Measurements from ENCODE around the gene FAM163A. TPM values are rescaled to one million over a fixed set of nuclear protein-coding genes. Genes with fewer than 3 reads are reported as not detected.

FAM163A gene
- total RNA-seq, 4 donors from 2014 or later: under 0.01 to 0.50 (median 0.24) TPM

- no peak for DNase-seq (ENCODE audit: extremely low spot score)
- Histone ChIP-seq H3K9me3 (peaks cover 0 to 5% (median 2%) of the 10 kb centered on the region in 4 donors), H3K4me3 (no peak overlapping the region), H3K36me3 (no peaks in the 10 kb centered on the region), H3K4me1 (peaks cover 9 to 14% (median 12%) of the 10 kb centered on the region in 4 donors), H3K27ac (replicated peaks in 1 of 4) (no peak overlapping the region), H3K27me3 (no peaks in the 10 kb centered on the region)
- no peak for TF ChIP-seq EP300 (IDR thresholded peaks at IDR 0.05)
- TF ChIP-seq POLR2AphosphoS5 (IDR thresholded peaks at IDR 0.05): no peak
- TF ChIP-seq POLR2A (IDR thresholded peaks at IDR 0.05; ENCODE audit: low read depth): no peak
- no peak for TF ChIP-seq CTCF (IDR thresholded peaks at IDR 0.05)
- intact Hi-C loops (cut with DNase I): no loop called here
- WGBS: 87% methylated on average over 6 of the region's 6 CpGs
Measured at GRCh38 chr1:179708434-179709195, 34.5 kb upstream of the FAM163A start.

GRCh38 chr1:179709841-179710329 is 33.2 kb upstream of the FAM163A start:
- H3K27ac ChIP-seq (replicated peaks in 1 of 4): no peak overlapping the region
- intact Hi-C loops (cut with DNase I): no loop called here
- H3K4me3 ChIP-seq: no peak overlapping the region
- peaks cover 0 to 18% (median 14%) of the 10 kb centered on the region in 4 donors for H3K9me3 ChIP-seq
- no peak for DNase-seq (ENCODE audit: extremely low spot score)
- peaks cover 9 to 14% (median 12%) of the 10 kb centered on the region in 4 donors for H3K4me1 ChIP-seq
- H3K36me3 ChIP-seq: no peaks in the 10 kb centered on the region
- no peaks in the 10 kb centered on the region for H3K27me3 ChIP-seq
- 33% methylated on average over 5 of the region's 5 CpGs for WGBS
- TF ChIP-seq POLR2A (IDR thresholded peaks at IDR 0.05; ENCODE audit: low read depth) (no peak), POLR2AphosphoS5 (IDR thresholded peaks at IDR 0.05) (peak in 1 of 2 donors; percentile 58), EP300 (IDR thresholded peaks at IDR 0.05) (no peak)

- no peaks in the 10 kb centered on the region for H3K27me3 ChIP-seq
- intact Hi-C loops (cut with DNase I): no loop called here
- DNase-seq (ENCODE audit: extremely low spot score): no peak
- peaks cover 9 to 14% (median 11%) of the 10 kb centered on the region in 4 donors for H3K4me1 ChIP-seq
- H3K9me3 ChIP-seq: peaks cover 0 to 48% (median 40%) of the 10 kb centered on the region in 4 donors
- no peaks in the 10 kb centered on the region for H3K36me3 ChIP-seq
- no peak overlapping the region for H3K4me3 ChIP-seq
- H3K27ac ChIP-seq (replicated peaks in 1 of 4): no peak overlapping the region
- no peak for TF ChIP-seq EP300 (IDR thresholded peaks at IDR 0.05)
- TF ChIP-seq POLR2A (IDR thresholded peaks at IDR 0.05; ENCODE audit: low read depth): no peak
- no peak for TF ChIP-seq POLR2AphosphoS5 (IDR thresholded peaks at IDR 0.05)
- WGBS: 83% methylated on average over 1 of the region's 1 CpG
Measured at GRCh38 chr1:179714159-179714558, 28.9 kb upstream of the FAM163A start.

GRCh38 chr1:179714623-179715022 is 28.5 kb upstream of the FAM163A start:
- DNase-seq (ENCODE audit: extremely low spot score): no peak
- no peak overlapping the region for H3K27ac ChIP-seq (replicated peaks in 1 of 4)
- intact Hi-C loops (cut with DNase I): no loop called here
- peaks cover 0 to 53% (median 42%) of the 10 kb centered on the region in 4 donors for H3K9me3 ChIP-seq
- no peaks in the 10 kb centered on the region for H3K36me3 ChIP-seq
- no peak overlapping the region for H3K4me3 ChIP-seq
- H3K4me1 ChIP-seq: peaks cover 7 to 10% (median 8%) of the 10 kb centered on the region in 4 donors
- H3K27me3 ChIP-seq: no peaks in the 10 kb centered on the region
- no peak for TF ChIP-seq CTCF (IDR thresholded peaks at IDR 0.05)
- no peak for TF ChIP-seq POLR2AphosphoS5 (IDR thresholded peaks at IDR 0.05)
- no peak for TF ChIP-seq POLR2A (IDR thresholded peaks at IDR 0.05; ENCODE audit: low read depth)
- TF ChIP-seq EP300 (IDR thresholded peaks at IDR 0.05): no peak

GRCh38 chr1:179719272-179719671 is 23.8 kb upstream of the FAM163A start:
- Histone ChIP-seq H3K4me3 (no peak overlapping the region), H3K27ac (replicated peaks in 1 of 4) (no peak overlapping the region), H3K4me1 (no peaks in the 10 kb centered on the region), H3K36me3 (no peaks in the 10 kb centered on the region), H3K9me3 (peaks cover 0 to 53% (median 38%) of the 10 kb centered on the region in 4 donors), H3K27me3 (no peaks in the 10 kb centered on the region)
- DNase-seq (ENCODE audit: extremely low spot score): no peak
- intact Hi-C loops (cut with DNase I): no loop called here
- TF ChIP-seq POLR2A (IDR thresholded peaks at IDR 0.05; ENCODE audit: low read depth) (no peak), CTCF (IDR thresholded peaks at IDR 0.05) (no peak), POLR2AphosphoS5 (IDR thresholded peaks at IDR 0.05) (no peak), EP300 (IDR thresholded peaks at IDR 0.05) (no peak)
